Adrenal gland (tissue), 5 donors: Measurements from ENCODE around the gene TRAPPC11.

Experiments used
- POLR2A ChIP-seq, 2 donors: fragments of 450-650 bp; IDR thresholded peaks; one replicate each; pipeline ENCODE4 v1.6.1; 2017; ENCODE audit warnings: antibody characterized with exemption in 2 of 2, mild to moderate bottlenecking in 2 of 2, moderate library complexity in 1 of 2
- TF ChIP-seq, protein P1 (sequence below), 6 experiments: fragments of 450-650 bp in 4 of 6; fragments of 200-600 bp in 2 of 6; sonication (generic) in 1 of 6; IDR thresholded peaks; 1 replicate in 5 of 6; 2 replicates in 1 of 6; pipeline versions ENCODE4 v1.5.1 to v1.8.0; 2016 to 2021; ENCODE audit warnings: antibody characterized with exemption in 6 of 6, mild to moderate bottlenecking in 2 of 6, moderate library complexity in 1 of 6
- donor health status: DM: no; HTN: no; CAD: no.

DNA sequence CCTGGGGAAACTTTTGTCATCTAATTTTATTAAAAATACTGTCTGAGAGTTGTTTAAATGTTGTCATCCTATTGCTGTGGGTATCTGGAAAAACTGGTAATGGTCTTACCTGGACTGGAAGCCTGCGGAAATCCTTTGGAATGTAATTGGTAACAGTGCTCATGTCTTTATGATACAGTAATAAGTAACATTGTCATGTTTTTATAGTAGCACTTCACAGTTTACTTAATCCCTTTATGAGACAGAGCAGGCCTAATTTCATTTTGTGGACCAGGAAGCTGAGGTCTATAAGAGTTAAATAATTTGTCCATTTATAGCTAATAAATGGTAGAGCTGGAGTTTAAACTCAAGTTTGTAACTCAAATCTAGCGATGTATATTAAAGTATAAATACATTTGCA lies 88.3 kb downstream of the TRAPPC11 start:
- TF ChIP-seq, protein P1, sequence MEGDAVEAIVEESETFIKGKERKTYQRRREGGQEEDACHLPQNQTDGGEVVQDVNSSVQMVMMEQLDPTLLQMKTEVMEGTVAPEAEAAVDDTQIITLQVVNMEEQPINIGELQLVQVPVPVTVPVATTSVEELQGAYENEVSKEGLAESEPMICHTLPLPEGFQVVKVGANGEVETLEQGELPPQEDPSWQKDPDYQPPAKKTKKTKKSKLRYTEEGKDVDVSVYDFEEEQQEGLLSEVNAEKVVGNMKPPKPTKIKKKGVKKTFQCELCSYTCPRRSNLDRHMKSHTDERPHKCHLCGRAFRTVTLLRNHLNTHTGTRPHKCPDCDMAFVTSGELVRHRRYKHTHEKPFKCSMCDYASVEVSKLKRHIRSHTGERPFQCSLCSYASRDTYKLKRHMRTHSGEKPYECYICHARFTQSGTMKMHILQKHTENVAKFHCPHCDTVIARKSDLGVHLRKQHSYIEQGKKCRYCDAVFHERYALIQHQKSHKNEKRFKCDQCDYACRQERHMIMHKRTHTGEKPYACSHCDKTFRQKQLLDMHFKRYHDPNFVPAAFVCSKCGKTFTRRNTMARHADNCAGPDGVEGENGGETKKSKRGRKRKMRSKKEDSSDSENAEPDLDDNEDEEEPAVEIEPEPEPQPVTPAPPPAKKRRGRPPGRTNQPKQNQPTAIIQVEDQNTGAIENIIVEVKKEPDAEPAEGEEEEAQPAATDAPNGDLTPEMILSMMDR (IDR thresholded peaks at IDR 0.05): no peak
- TF ChIP-seq POLR2A (IDR thresholded peaks at IDR 0.05): no peak
